ENCODE results near the gene GCNT1. TPM values are rescaled to one million over a fixed set of nuclear protein-coding genes. Genes with fewer than 3 reads are reported as not detected.

GCNT1 gene
- total RNA-seq: 17.8 and 26.8 TPM in 2 replicates

DNA sequence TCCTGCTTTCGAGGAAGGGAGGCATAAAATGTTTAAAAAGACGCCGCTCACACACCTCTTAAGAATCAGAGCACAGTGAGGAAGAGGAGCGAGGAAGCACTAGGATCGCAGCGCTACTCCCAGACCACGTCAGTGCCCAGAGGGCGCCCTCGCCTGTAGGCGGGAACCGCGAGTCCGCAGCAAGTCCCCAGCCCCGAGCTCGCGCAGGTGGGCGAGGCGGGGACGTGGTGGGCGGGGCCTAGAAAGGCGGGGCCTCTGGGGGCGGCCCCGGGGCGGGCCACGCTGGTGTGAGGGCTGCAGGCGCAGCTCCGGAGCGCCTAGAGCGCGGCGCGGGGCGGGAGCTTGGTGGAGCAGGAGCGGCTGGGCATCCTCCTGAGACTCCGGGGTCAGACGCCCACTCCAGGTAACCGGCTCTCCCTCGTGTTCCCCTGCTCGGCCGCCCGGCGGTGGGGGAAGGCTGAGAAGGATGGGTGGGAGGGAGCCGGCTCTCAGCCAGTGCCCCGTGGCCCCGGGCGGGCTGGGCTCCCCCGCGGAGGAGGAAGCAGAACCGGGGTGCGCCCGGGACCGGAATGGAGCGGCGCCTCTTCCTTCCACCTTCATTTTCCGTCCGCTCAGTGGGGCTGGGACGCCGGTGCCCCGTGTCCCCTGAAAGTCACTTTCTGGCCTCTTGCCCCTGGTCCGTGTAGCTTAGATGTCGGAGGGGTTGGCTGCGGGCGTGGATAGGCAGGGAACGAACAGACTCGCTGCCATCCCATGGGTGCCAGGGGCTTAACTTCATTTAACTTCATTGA is at the start of gene GCNT1:
TSS of gene GCNT1 (plus strand) at position 280 of the 791 bp plus-strand sequence. CDS start 43,200 bp downstream, outside the sequence.

Other genes with a start within 250 kb of the GCNT1 start
- 27.9 and 31.4 TPM in 2 replicates for gene RFK, start 64.8 kb upstream of the GCNT1 start, total RNA-seq

Data from regular cardiac myocyte (primary cell).